ENCODE data around the gene ABCB8. TPM values are rescaled to one million over a fixed set of nuclear protein-coding genes. Genes with fewer than 3 reads are reported as not detected.

ABCB8 gene
- total and polyA plus RNA-seq, 9 of the 15 experiments (the other 6 are each of a cell fraction or from before 2014, with no cell fraction given), result 7.6 to 106 (median 36.3) TPM

DNA sequence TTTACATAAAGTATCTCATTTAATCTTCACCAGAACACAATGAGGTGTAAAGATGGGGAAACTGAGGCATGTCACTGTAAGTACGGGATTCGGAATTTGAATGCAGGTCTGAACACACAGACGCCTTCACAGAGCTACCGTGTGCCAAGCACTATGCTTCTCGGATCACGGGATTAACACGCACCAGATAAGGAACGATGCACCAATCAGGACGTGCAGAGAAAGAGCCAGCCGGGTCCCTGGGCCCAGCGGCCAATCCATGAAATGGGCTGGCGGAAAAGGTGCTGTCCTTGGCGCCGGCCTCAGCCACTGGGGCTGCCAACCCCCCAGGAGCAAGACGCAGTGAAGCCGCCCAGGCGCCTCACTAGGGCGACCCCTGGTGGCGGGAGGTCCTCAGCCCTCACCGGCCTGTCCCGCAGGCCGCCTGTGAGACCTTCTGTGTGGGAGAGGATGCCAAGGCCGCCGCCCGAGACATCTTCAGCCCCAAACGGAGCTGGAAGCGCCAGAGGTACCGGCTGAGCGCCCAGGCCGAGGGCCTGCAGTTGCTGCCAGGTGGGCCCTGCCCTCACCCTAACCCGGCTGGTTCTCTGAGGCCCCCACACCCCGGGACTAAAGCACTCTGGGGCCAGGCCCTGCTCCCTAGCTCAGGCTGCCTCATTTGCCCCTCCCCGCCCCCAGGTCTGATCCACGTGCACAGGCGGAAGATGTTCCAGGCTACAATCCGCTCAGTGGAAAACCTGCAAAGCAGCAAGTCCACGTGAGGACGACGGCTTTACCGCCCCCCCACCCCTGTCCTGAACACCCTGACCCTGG lies 19.5 kb upstream of the ABCB8 start (continued):
- TF ChIP-seq ZNF146 (CRISPR knock-in tag; IDR thresholded peaks at IDR 0.05; ENCODE audit: unreplicated experiment) (no peak), GATA2 (CRISPR knock-in tag; IDR thresholded peaks at IDR 0.05) (peak; percentile 65; the same call in 1 of the 2 replicates), HNRNPL (IDR thresholded peaks at IDR 0.05; ENCODE audit: low read depth, low read length) (peak; percentile 98), JUNB (CRISPR knock-in tag; conservative IDR thresholded peaks at IDR 0.05) (no peak), ZNF24 (IDR thresholded peaks at IDR 0.05) (peak; percentile 90), CBX5 (IDR thresholded peaks at IDR 0.05; ENCODE audit: borderline replicate concordance, low read depth) (no peak), EHMT2 (IDR thresholded peaks at IDR 0.05) (no peak), EGR1 (conservative IDR thresholded peaks at IDR 0.05) (peak; percentile 56), BRD9 (IDR thresholded peaks at IDR 0.05; ENCODE audit: low read depth, partially characterized antibody) (peak; percentile 95), WHSC1 (IDR thresholded peaks at IDR 0.05; ENCODE audit: low read length) (no peak), EWSR1 (IDR thresholded peaks at IDR 0.05; ENCODE audit: borderline replicate concordance, low read depth, partially characterized antibody) (no peak), KDM2B (CRISPR knock-in tag; IDR thresholded peaks at IDR 0.05) (peak; percentile 46; the same call in 1 of the 2 replicates), TCF7 (IDR thresholded peaks at IDR 0.05; ENCODE audit: borderline replicate concordance) (peak; percentile 18)
- TF ChIP-seq, protein P1, sequence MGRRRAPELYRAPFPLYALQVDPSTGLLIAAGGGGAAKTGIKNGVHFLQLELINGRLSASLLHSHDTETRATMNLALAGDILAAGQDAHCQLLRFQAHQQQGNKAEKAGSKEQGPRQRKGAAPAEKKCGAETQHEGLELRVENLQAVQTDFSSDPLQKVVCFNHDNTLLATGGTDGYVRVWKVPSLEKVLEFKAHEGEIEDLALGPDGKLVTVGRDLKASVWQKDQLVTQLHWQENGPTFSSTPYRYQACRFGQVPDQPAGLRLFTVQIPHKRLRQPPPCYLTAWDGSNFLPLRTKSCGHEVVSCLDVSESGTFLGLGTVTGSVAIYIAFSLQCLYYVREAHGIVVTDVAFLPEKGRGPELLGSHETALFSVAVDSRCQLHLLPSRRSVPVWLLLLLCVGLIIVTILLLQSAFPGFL (CRISPR knock-in tag; IDR thresholded peaks at IDR 0.05), result peak; percentile 11; the same call in 1 of the 2 replicates
- TF ChIP-seq, protein P2, sequence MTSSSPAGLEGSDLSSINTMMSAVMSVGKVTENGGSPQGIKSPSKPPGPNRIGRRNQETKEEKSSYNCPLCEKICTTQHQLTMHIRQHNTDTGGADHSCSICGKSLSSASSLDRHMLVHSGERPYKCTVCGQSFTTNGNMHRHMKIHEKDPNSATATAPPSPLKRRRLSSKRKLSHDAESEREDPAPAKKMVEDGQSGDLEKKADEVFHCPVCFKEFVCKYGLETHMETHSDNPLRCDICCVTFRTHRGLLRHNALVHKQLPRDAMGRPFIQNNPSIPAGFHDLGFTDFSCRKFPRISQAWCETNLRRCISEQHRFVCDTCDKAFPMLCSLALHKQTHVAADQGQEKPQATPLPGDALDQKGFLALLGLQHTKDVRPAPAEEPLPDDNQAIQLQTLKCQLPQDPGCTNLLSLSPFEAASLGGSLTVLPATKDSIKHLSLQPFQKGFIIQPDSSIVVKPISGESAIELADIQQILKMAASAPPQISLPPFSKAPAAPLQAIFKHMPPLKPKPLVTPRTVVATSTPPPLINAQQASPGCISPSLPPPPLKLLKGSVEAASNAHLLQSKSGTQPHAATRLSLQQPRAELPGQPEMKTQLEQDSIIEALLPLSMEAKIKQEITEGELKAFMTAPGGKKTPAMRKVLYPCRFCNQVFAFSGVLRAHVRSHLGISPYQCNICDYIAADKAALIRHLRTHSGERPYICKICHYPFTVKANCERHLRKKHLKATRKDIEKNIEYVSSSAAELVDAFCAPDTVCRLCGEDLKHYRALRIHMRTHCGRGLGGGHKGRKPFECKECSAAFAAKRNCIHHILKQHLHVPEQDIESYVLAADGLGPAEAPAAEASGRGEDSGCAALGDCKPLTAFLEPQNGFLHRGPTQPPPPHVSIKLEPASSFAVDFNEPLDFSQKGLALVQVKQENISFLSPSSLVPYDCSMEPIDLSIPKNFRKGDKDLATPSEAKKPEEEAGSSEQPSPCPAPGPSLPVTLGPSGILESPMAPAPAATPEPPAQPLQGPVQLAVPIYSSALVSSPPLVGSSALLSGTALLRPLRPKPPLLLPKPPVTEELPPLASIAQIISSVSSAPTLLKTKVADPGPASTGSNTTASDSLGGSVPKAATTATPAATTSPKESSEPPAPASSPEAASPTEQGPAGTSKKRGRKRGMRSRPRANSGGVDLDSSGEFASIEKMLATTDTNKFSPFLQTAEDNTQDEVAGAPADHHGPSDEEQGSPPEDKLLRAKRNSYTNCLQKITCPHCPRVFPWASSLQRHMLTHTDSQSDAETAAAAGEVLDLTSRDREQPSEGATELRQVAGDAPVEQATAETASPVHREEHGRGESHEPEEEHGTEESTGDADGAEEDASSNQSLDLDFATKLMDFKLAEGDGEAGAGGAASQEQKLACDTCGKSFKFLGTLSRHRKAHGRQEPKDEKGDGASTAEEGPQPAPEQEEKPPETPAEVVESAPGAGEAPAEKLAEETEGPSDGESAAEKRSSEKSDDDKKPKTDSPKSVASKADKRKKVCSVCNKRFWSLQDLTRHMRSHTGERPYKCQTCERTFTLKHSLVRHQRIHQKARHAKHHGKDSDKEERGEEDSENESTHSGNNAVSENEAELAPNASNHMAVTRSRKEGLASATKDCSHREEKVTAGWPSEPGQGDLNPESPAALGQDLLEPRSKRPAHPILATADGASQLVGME (CRISPR knock-in tag; IDR thresholded peaks at IDR 0.05), result peak; percentile 90; the same call in 1 of the 2 replicates
- TF ChIP-seq, protein P3, sequence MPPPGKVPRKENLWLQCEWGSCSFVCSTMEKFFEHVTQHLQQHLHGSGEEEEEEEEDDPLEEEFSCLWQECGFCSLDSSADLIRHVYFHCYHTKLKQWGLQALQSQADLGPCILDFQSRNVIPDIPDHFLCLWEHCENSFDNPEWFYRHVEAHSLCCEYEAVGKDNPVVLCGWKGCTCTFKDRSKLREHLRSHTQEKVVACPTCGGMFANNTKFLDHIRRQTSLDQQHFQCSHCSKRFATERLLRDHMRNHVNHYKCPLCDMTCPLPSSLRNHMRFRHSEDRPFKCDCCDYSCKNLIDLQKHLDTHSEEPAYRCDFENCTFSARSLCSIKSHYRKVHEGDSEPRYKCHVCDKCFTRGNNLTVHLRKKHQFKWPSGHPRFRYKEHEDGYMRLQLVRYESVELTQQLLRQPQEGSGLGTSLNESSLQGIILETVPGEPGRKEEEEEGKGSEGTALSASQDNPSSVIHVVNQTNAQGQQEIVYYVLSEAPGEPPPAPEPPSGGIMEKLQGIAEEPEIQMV (tag; conservative IDR thresholded peaks at IDR 0.05; ENCODE audit: low read depth), result peak; percentile 60; the same call in 1 of the 2 replicates
- TF ChIP-seq, protein P4, sequence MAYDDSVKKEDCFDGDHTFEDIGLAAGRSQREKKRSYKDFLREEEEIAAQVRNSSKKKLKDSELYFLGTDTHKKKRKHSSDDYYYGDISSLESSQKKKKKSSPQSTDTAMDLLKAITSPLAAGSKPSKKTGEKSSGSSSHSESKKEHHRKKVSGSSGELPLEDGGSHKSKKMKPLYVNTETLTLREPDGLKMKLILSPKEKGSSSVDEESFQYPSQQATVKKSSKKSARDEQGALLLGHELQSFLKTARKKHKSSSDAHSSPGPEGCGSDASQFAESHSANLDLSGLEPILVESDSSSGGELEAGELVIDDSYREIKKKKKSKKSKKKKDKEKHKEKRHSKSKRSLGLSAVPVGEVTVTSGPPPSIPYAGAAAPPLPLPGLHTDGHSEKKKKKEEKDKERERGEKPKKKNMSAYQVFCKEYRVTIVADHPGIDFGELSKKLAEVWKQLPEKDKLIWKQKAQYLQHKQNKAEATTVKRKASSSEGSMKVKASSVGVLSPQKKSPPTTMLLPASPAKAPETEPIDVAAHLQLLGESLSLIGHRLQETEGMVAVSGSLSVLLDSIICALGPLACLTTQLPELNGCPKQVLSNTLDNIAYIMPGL (CRISPR knock-in tag; IDR thresholded peaks at IDR 0.05), result peak; percentile 97

Measured in K562 (cell line).